Erythroblast (primary cell): ENCODE data around the gene C10orf53.

Source experiments
- GATA1 ChIP-seq: IDR thresholded peaks from 2 replicates; pipeline ENCODE4 v1.6.1; 2011; ENCODE audit warnings: low read depth, mild to moderate bottlenecking, control low read depth, low read length, moderate library complexity
- POLR2A ChIP-seq: IDR thresholded peaks from 2 replicates; pipeline ENCODE4 v1.6.1; 2011; ENCODE audit warnings: mild to moderate bottlenecking, low read length

DNA sequence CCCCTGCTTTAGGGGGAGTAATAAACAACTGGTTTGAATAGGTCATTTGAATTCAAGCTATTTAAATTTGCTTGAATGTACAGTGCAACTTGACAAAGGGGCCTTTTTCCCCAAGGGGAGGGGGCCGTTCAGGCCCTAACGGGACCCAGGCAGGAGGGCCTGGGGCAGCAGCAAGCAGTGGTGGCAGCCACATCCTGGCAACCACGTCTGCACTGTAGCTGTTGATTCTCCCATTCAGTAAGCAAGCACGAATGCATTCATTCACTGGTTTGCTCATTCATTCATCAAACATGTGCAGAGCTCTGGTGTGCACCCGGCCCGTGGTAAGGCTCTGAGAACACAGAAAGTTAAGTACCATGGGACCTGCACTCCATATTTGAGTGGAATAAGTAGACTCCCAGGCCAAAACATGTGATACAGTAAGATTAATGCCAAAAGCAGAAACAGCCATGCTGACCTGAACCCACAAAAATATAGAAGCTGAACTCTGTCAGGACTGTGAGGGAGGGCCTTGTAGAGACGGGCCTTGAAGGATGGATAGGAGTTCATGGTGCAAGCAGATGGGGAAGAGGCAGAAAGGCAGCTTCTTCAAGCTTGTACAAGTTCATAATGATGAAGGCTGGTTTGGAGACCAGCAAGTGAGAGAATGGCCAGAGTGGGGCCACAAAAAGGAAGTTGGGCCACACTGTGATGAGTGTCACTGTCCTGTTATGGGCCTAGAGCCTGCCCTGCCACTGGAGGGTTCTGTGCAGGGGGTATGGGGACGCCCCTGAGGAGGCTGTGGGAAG lies 29.3 kb upstream of the C10orf53 start:
- TF ChIP-seq POLR2A: no peak
- TF ChIP-seq GATA1: no peak
